ENCODE measurements around the gene CPLX3.

CPLX3 gene

GRCh38 chr15:74828835-74829234 is 2.4 kb downstream of the CPLX3 start (continued):
- TF ChIP-seq TSHZ2 (CRISPR knock-in tag; IDR thresholded peaks at IDR 0.05) (no peak), TCF4 (CRISPR knock-in tag; IDR thresholded peaks at IDR 0.05; ENCODE audit: borderline replicate concordance) (no peak), POU6F1 (CRISPR knock-in tag; IDR thresholded peaks at IDR 0.05; ENCODE audit: borderline replicate concordance, low read depth) (no peak), ESRRG (CRISPR knock-in tag; IDR thresholded peaks at IDR 0.05) (no peak), ZFP30 (CRISPR knock-in tag; IDR thresholded peaks at IDR 0.05) (no peak), ZNF565 (CRISPR knock-in tag; conservative IDR thresholded peaks at IDR 0.05; ENCODE audit: low read depth) (no peak), ZFP3 (CRISPR knock-in tag; IDR thresholded peaks at IDR 0.05) (no peak), ZNF70 (CRISPR knock-in tag; IDR thresholded peaks at IDR 0.05) (no peak), TOX (CRISPR knock-in tag; IDR thresholded peaks at IDR 0.05; ENCODE audit: borderline replicate concordance) (no peak), ARNTL (CRISPR knock-in tag; IDR thresholded peaks at IDR 0.05; ENCODE audit: borderline replicate concordance, low read depth) (no peak), OSR1 (CRISPR knock-in tag; IDR thresholded peaks at IDR 0.05) (no peak)

GRCh38 chr15:74829486-74829885 is 3.1 kb downstream of the CPLX3 start:
- ATAC-seq: no peak
- TF ChIP-seq PATZ1 (CRISPR knock-in tag; IDR thresholded peaks at IDR 0.05; ENCODE audit: borderline replicate concordance) (no peak), OSR1 (CRISPR knock-in tag; IDR thresholded peaks at IDR 0.05) (no peak), ZFP3 (CRISPR knock-in tag; IDR thresholded peaks at IDR 0.05) (no peak), ZFP30 (CRISPR knock-in tag; IDR thresholded peaks at IDR 0.05) (no peak), CREB5 (CRISPR knock-in tag; IDR thresholded peaks at IDR 0.05; ENCODE audit: low read depth) (no peak), BACH2 (CRISPR knock-in tag; IDR thresholded peaks at IDR 0.05; ENCODE audit: borderline replicate concordance) (no peak), RARB (CRISPR knock-in tag; IDR thresholded peaks at IDR 0.05) (no peak), ISL1 (CRISPR knock-in tag; IDR thresholded peaks at IDR 0.05) (no peak), CSRNP3 (CRISPR knock-in tag; IDR thresholded peaks at IDR 0.05) (no peak), ESRRG (CRISPR knock-in tag; IDR thresholded peaks at IDR 0.05) (no peak), TSHZ2 (CRISPR knock-in tag; IDR thresholded peaks at IDR 0.05) (no peak), TCF4 (CRISPR knock-in tag; IDR thresholded peaks at IDR 0.05; ENCODE audit: borderline replicate concordance) (no peak), SNAI2 (CRISPR knock-in tag; IDR thresholded peaks at IDR 0.05) (no peak), CSDC2 (CRISPR knock-in tag; IDR thresholded peaks at IDR 0.05) (no peak), ZC3H10 (CRISPR knock-in tag; IDR thresholded peaks at IDR 0.05) (no peak), ZNF565 (CRISPR knock-in tag; conservative IDR thresholded peaks at IDR 0.05; ENCODE audit: low read depth) (no peak)
